Vagina (tissue), 2 donors: ENCODE data around the gene TERT. TPM values are rescaled to one million over a fixed set of nuclear protein-coding genes. Genes with fewer than 3 reads are reported as not detected.
"Not testable (repeated sequence)": the region's sequence is repeated elsewhere in the genome, so short reads cannot be mapped to it uniquely, and the experiment has no call there.

Experiments used
- DNase-seq, 2 donors: peaks; one replicate each; pipeline ENCODE4 v3.0.0-alpha.2; 2017; ENCODE audit errors: extremely low spot score in 2 of 2
- H3K27ac ChIP-seq: fragments of 200-600 bp; sonication (generic); one replicate; pipeline ENCODE4 v1.5.1; 2019
- H3K27me3 ChIP-seq: fragments of 200-600 bp; sonication (generic); one replicate; pipeline ENCODE4 v1.5.1; 2019
- H3K36me3 ChIP-seq, 2 donors: fragments of 200-600 bp; sonication (generic); one replicate each; pipeline ENCODE4 v1.5.1; 2017 to 2019
- H3K4me1 ChIP-seq: fragments of 200-600 bp; sonication (generic); one replicate; pipeline ENCODE4 v1.5.1; 2019
- H3K4me3 ChIP-seq, 2 donors: fragments of 200-600 bp; sonication (generic); 1 replicate in 1 of 2; 2 replicates in 1 of 2; pipeline ENCODE4 v1.5.1; 2016 to 2019
- H3K9me3 ChIP-seq: fragments of 200-600 bp; sonication (generic); one replicate; pipeline ENCODE4 v1.5.1; 2019
- CTCF ChIP-seq, 3 experiments: fragments of 450-650 bp in 2 of 3; fragments of 200-600 bp in 1 of 3; sonication (generic) in 1 of 3; IDR thresholded peaks; one replicate each; pipeline ENCODE4 v1.5.1; 2017 to 2019; ENCODE audit warnings: antibody characterized with exemption in 3 of 3, mild to moderate bottlenecking in 2 of 3, moderate library complexity in 2 of 3
- POLR2A ChIP-seq, 2 donors: fragments of 450-650 bp; IDR thresholded peaks; one replicate each; pipeline ENCODE4 v1.6.1; 2017; ENCODE audit warnings: antibody characterized with exemption in 2 of 2, mild to moderate bottlenecking in 2 of 2, moderate library complexity in 2 of 2
- POLR2AphosphoS5 ChIP-seq, 2 donors: sonication (generic); formaldehyde crosslinking; IDR thresholded peaks; one replicate each; pipeline ENCODE4 v1.9.0; 2017; ENCODE audit warnings: antibody characterized with exemption in 2 of 2, mild to moderate bottlenecking in 2 of 2, low read depth in 1 of 2; ENCODE audit not compliant: insufficient read depth in 1 of 2
- intact Hi-C: fragments of 100-400 bp; cut with DNase I; formaldehyde crosslinking; loops from one replicate; pipeline ENCODE4 v1.15.1; 2023
- total RNA-seq: library from RNA; depleted of rRNA; stranded (reverse); fragments of >200 nt; gene quantifications from one replicate; pipeline ENCODE4 v1.2.3, GENCODE V29; 2016

TERT gene
- total RNA-seq, 1 donor from 2014 or later, result not detected

- intact Hi-C loops, result no loop called here
- TF ChIP-seq CTCF (IDR thresholded peaks at IDR 0.05) (no peak), POLR2A (IDR thresholded peaks at IDR 0.05) (no peak), POLR2AphosphoS5 (IDR thresholded peaks at IDR 0.05; ENCODE audit: insufficient read depth in 1 of 2, low read depth in 1 of 2) (no peak)
- H3K27me3 ChIP-seq, result no peaks in the 10 kb centered on the region
Observed at GRCh38 chr5:1230551-1230950, 64.3 kb downstream of the TERT start.

GRCh38 chr5:1229822-1230221 lies 65.0 kb downstream of the TERT start:
- no peaks in the 10 kb centered on the region for H3K36me3 ChIP-seq
- no peak for TF ChIP-seq POLR2A (IDR thresholded peaks at IDR 0.05)
- no peak for TF ChIP-seq CTCF (IDR thresholded peaks at IDR 0.05)
- TF ChIP-seq POLR2AphosphoS5 (IDR thresholded peaks at IDR 0.05; ENCODE audit: insufficient read depth in 1 of 2, low read depth in 1 of 2), result no peak
- no peak overlapping the region for H3K27ac ChIP-seq
- H3K4me1 ChIP-seq, result no peaks in the 10 kb centered on the region
- H3K4me3 ChIP-seq, result no peak overlapping the region
- DNase-seq, result no peak
- H3K9me3 ChIP-seq, result no peaks in the 10 kb centered on the region
- H3K27me3 ChIP-seq, result no peaks in the 10 kb centered on the region
- intact Hi-C loops, result no loop called here

More at GRCh38 chr5:1230551-1230950, 64.3 kb downstream of the TERT start:
- no peak overlapping the region for H3K4me3 ChIP-seq
- H3K36me3 ChIP-seq, result no peaks in the 10 kb centered on the region
- no peaks in the 10 kb centered on the region for H3K9me3 ChIP-seq
- H3K4me1 ChIP-seq, result no peaks in the 10 kb centered on the region
- H3K27ac ChIP-seq, result no peak overlapping the region
- DNase-seq, result no peak

GRCh38 chr5:1229023-1229422 lies 65.8 kb downstream of the TERT start:
- H3K27me3 ChIP-seq, H3K4me1 ChIP-seq, H3K9me3 ChIP-seq, H3K27ac ChIP-seq, H3K36me3 ChIP-seq, H3K4me3 ChIP-seq, DNase-seq, intact Hi-C loops: not testable (repeated sequence)

GRCh38 chr5:1228120-1228519 lies 66.7 kb downstream of the TERT start:
- H3K4me1 ChIP-seq, result no peaks in the 10 kb centered on the region
- no peaks in the 10 kb centered on the region for H3K27me3 ChIP-seq
- DNase-seq, result no peak
- H3K27ac ChIP-seq, result no peak overlapping the region
- H3K36me3 ChIP-seq, result no peaks in the 10 kb centered on the region
- intact Hi-C loops, result no loop called here
- H3K9me3 ChIP-seq, result no peaks in the 10 kb centered on the region
- H3K4me3 ChIP-seq, result no peak overlapping the region
- TF ChIP-seq CTCF (IDR thresholded peaks at IDR 0.05) (no peak), POLR2A (IDR thresholded peaks at IDR 0.05) (no peak), POLR2AphosphoS5 (IDR thresholded peaks at IDR 0.05; ENCODE audit: insufficient read depth in 1 of 2, low read depth in 1 of 2) (no peak)

GRCh38 chr5:1227667-1228066 lies 67.2 kb downstream of the TERT start:
- Histone ChIP-seq H3K36me3 (no peaks in the 10 kb centered on the region), H3K27ac (no peak overlapping the region), H3K9me3 (no peaks in the 10 kb centered on the region), H3K27me3 (no peaks in the 10 kb centered on the region), H3K4me3 (no peak overlapping the region), H3K4me1 (no peaks in the 10 kb centered on the region)
- no peak for DNase-seq
- TF ChIP-seq POLR2AphosphoS5 (IDR thresholded peaks at IDR 0.05; ENCODE audit: insufficient read depth in 1 of 2, low read depth in 1 of 2) (no peak), CTCF (IDR thresholded peaks at IDR 0.05) (no peak), POLR2A (IDR thresholded peaks at IDR 0.05) (no peak)
- intact Hi-C loops, result no loop called here
